PC-3 (cell line): ENCODE measurements around the gene CTTNBP2NL. TPM values are rescaled to one million over a fixed set of nuclear protein-coding genes. Genes with fewer than 3 reads are reported as not detected.
"Not testable (repeated sequence)": the region's sequence is repeated elsewhere in the genome, so short reads cannot be mapped to it uniquely, and the experiment has no call there.

Source experiments
- ATAC-seq: fragments of 200-7000 bp; cut with Tn5 transposase; 2 replicates; pipeline ENCODE4 v1.9.1; 2020; ENCODE audit warnings: mild to moderate bottlenecking, moderate library complexity
- BruUV-seq: library from RNA; stranded (reverse); fragments of 400-500 nt; replicated peaks from 2 replicates; lab custom pipeline; 2021; lab: Mats Ljungman, UMichigan
- CTCF ChIA-PET: fragments of 300-600 bp; sonication (Branson Sonifier 250); formaldehyde crosslinking; loops from one replicate; lab custom pipeline; 2022; ENCODE audit warnings: antibody characterized with exemption; lab: Charles Lee
- POLR2A ChIA-PET: fragments of 300-600 bp; sonication (Branson Sonifier 250); formaldehyde crosslinking; loops from one replicate; lab custom pipeline; 2022; ENCODE audit warnings: antibody characterized with exemption; ENCODE audit not compliant: unreplicated experiment; lab: Charles Lee
- DNase-seq: peaks from one replicate; pipeline ENCODE4 v3.0.0-alpha.2; 2015
- H2AFZ ChIP-seq: fragments of 300-600 bp; sonication (generic); 2 replicates; pipeline ENCODE4 v1.6.0; 2016; ENCODE audit warnings: antibody characterized with exemption, low read length
- H3F3A ChIP-seq: fragments of 300-600 bp; sonication (generic); one replicate; pipeline ENCODE4 v1.6.0; 2017; ENCODE audit warnings: antibody characterized with exemption, low read length, control low read depth, mild to moderate bottlenecking; ENCODE audit not compliant: unreplicated experiment
- H3K27ac ChIP-seq: fragments of 300-600 bp; sonication (generic); 2 replicates; pipeline ENCODE4 v1.5.1; 2016; ENCODE audit warnings: mild to moderate bottlenecking, low read length
- H3K27me3 ChIP-seq: fragments of 300-600 bp; sonication (generic); 2 replicates; pipeline ENCODE4 v1.6.1; 2016; ENCODE audit warnings: low read length, mixed read lengths
- H3K36me3 ChIP-seq: fragments of 300-600 bp; sonication (generic); 2 replicates; pipeline ENCODE4 v1.6.1; 2016; ENCODE audit warnings: low read depth, mixed run types, low read length, mixed read lengths
- H3K4me1 ChIP-seq: fragments of 300-600 bp; sonication (generic); 2 replicates; pipeline ENCODE4 v1.5.1; 2016; ENCODE audit warnings: low read length; ENCODE audit not compliant: insufficient read depth
- H3K4me2 ChIP-seq: fragments of 300-600 bp; sonication (generic); 2 replicates; pipeline ENCODE4 v1.6.0; 2016; ENCODE audit warnings: low read length
- H3K4me3 ChIP-seq: fragments of 300-600 bp; sonication (generic); 2 replicates; pipeline ENCODE4 v1.5.1; 2016; ENCODE audit warnings: mild to moderate bottlenecking, low read length, mixed read lengths
- H3K79me2 ChIP-seq: fragments of 300-600 bp; sonication (generic); 2 replicates; pipeline ENCODE4 v1.6.1; 2017; ENCODE audit warnings: low read length, mixed read lengths
- H3K9ac ChIP-seq: fragments of 300-600 bp; sonication (generic); 2 replicates; pipeline ENCODE4 v1.6.0; 2016; ENCODE audit warnings: mild to moderate bottlenecking, low read length
- H3K9me2 ChIP-seq: fragments of 300-600 bp; sonication (generic); replicated peaks from 2 replicates; pipeline ENCODE4 v1.6.1; 2016; ENCODE audit warnings: mixed run types, low read length, mixed read lengths
- H3K9me3 ChIP-seq: fragments of 300-600 bp; sonication (generic); 2 replicates; pipeline ENCODE4 v1.6.1; 2016; ENCODE audit warnings: low read length, mixed read lengths
- H4K20me1 ChIP-seq: fragments of 300-600 bp; sonication (generic); 2 replicates; pipeline ENCODE4 v1.6.1; 2016; ENCODE audit warnings: low read length, mixed read lengths
- EZH2 ChIP-seq: fragments of 300-600 bp; sonication (generic); IDR thresholded peaks from one replicate; pipeline ENCODE4 v1.6.1; 2017; ENCODE audit warnings: antibody characterized with exemption, mild to moderate bottlenecking, low read length; ENCODE audit not compliant: unreplicated experiment
- EZH2phosphoT487 ChIP-seq: fragments of 300-600 bp; sonication (generic); IDR thresholded peaks from 2 replicates; pipeline ENCODE4 v1.6.1; 2018; ENCODE audit warnings: mild to moderate bottlenecking, antibody characterized with exemption, low read length, borderline replicate concordance
- intact Hi-C: fragments of 100-400 bp; cut with micrococcal nuclease; formaldehyde crosslinking; loops from 2 replicates; pipeline ENCODE4 v1.9.0; 2023
- total RNA-seq: library from RNA; depleted of rRNA; stranded (reverse); fragments of >200 nt; gene quantifications from 2 replicates; pipeline ENCODE4 v1.2.3, GENCODE V29; 2014
- TF ChIP-seq, protein P1 (sequence below): fragments of 300-600 bp; sonication (generic); conservative IDR thresholded peaks from 2 replicates; pipeline ENCODE4 v1.5.1; 2017; ENCODE audit warnings: antibody characterized with exemption, low read depth, mild to moderate bottlenecking, low read length

Gene CTTNBP2NL
- total RNA-seq, 1 experiment from 2014 or later, result 9.8 TPM

DNA sequence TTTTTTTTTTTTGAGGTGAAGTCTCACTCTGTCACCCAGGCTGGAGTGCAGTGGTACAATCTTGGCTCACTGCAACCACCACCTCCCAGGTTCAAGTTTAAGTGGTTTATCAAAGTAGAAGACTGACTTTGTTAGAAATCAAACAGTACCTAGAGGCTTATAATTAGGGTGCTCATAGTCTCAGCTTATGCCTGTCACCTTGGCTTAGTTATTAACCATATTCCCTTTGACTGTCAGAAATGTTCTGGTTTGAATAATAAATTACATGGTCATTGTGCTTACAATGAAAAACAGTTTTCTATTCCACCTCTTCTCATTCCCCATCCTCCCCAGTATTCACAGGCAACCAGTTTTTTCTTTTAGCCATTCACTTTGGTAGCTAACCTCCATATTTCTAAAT lies 54.8 kb downstream of the CTTNBP2NL start:
- Histone ChIP-seq H3K4me2 (no peak overlapping the region), H3K27ac (no peak overlapping the region), H3K9me2 (no peaks in the 10 kb centered on the region), H3K36me3 (peaks cover 13% of the 10 kb centered on the region; the same call in 1 of the 2 replicates), H3K4me1 (peaks cover 5% of the 10 kb centered on the region; the same call in 1 of the 2 replicates), H3K4me3 (no peak overlapping the region), H3K9ac (no peak overlapping the region), H4K20me1 (no peaks in the 10 kb centered on the region), H3K9me3 (no peaks in the 10 kb centered on the region), H3F3A (no peaks in the 10 kb centered on the region), H3K27me3 (no peaks in the 10 kb centered on the region), H2AFZ (no peak overlapping the region), H3K79me2 (no peaks in the 10 kb centered on the region)
- POLR2A ChIA-PET, result no interaction called here
- BruUV-seq, result no TSS peak
- intact Hi-C loops, result no loop called here
- no peak for TF ChIP-seq EZH2phosphoT487
- TF ChIP-seq, protein P1, sequence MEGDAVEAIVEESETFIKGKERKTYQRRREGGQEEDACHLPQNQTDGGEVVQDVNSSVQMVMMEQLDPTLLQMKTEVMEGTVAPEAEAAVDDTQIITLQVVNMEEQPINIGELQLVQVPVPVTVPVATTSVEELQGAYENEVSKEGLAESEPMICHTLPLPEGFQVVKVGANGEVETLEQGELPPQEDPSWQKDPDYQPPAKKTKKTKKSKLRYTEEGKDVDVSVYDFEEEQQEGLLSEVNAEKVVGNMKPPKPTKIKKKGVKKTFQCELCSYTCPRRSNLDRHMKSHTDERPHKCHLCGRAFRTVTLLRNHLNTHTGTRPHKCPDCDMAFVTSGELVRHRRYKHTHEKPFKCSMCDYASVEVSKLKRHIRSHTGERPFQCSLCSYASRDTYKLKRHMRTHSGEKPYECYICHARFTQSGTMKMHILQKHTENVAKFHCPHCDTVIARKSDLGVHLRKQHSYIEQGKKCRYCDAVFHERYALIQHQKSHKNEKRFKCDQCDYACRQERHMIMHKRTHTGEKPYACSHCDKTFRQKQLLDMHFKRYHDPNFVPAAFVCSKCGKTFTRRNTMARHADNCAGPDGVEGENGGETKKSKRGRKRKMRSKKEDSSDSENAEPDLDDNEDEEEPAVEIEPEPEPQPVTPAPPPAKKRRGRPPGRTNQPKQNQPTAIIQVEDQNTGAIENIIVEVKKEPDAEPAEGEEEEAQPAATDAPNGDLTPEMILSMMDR, result no peak
- no peak for TF ChIP-seq EZH2
- DNase-seq, result no peak
- ATAC-seq, result no peak
- CTCF ChIA-PET, result no interaction called here

DNA sequence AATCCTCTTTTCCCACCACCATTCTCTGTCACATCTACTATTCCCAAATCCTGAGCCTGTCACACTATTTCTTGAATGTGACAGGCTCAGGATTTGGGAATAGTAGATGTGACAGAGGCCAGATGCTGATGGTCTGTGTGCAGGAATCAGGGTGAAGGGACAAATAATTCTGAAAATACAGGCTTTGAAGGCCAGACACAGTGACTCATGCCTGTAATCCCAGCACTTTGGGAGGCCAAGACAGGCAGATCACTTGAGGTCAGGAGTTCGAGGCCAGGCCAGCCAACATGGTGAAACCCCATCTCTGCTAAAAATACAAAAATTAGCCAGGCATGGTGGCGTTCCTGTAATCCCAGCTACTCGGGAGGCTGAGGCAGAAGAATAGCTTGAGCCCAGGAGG lies 55.3 kb downstream of the CTTNBP2NL start:
- peaks cover 18% of the 10 kb centered on the region; the same call in 1 of the 2 replicates for H3K36me3 ChIP-seq
- BruUV-seq, H3K79me2 ChIP-seq, CTCF ChIA-PET, H3K27ac ChIP-seq, H4K20me1 ChIP-seq, H2AFZ ChIP-seq, DNase-seq, H3K4me3 ChIP-seq, H3K9me3 ChIP-seq, H3F3A ChIP-seq, H3K9me2 ChIP-seq, intact Hi-C loops, H3K27me3 ChIP-seq, H3K4me1 ChIP-seq, ATAC-seq, H3K4me2 ChIP-seq, POLR2A ChIA-PET, H3K9ac ChIP-seq: not testable (repeated sequence)

DNA sequence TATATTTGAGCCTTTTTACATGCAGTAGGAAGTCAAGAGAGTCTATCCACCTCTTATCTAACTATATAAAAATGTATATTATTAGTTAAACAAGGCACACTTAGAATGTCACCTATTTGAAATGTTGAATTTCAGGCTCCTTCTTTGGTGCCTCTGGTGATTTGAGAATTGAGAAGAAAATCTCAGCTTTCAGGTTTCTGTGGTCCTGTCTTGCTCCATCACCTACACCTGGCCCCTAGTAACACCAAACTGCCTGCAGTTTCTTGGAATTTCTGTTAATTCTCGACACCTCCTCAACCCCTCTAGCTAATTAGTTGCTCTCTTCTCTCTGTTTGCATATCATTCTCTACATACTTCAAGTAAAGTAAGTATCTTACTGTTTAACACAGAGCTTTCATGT lies 57.9 kb downstream of the CTTNBP2NL start:
- Histone ChIP-seq H3K79me2 (no peaks in the 10 kb centered on the region), H3K36me3 (peaks cover 30% of the 10 kb centered on the region; the same call in 1 of the 2 replicates), H3K4me1 (peaks cover 5% of the 10 kb centered on the region; the same call in 1 of the 2 replicates), H4K20me1 (no peaks in the 10 kb centered on the region), H3K9ac (no peak overlapping the region), H2AFZ (no peak overlapping the region), H3K9me2 (no peaks in the 10 kb centered on the region), H3K4me3 (no peak overlapping the region), H3K27me3 (no peaks in the 10 kb centered on the region), H3K4me2 (no peak overlapping the region), H3K9me3 (no peaks in the 10 kb centered on the region), H3K27ac (no peak overlapping the region), H3F3A (no peaks in the 10 kb centered on the region)
- BruUV-seq, result no TSS peak
- CTCF ChIA-PET, result no interaction called here
- TF ChIP-seq, protein P1, result no peak
- no peak for TF ChIP-seq EZH2
- no peak for TF ChIP-seq EZH2phosphoT487
- ATAC-seq (no peak), DNase-seq (no peak)
- intact Hi-C loops, result no loop called here
- POLR2A ChIA-PET, result no interaction called here
